Transverse colon (tissue), 4 donors: ENCODE data around the gene CCS.
"Not testable (repeated sequence)": the region's sequence is repeated elsewhere in the genome, so short reads cannot be mapped to it uniquely, and the experiment has no call there.

ENCODE experiments used
- CTCF ChIP-seq, 5 experiments: fragments of 200-600 bp in 3 of 5; fragments of 450-650 bp in 2 of 5; sonication (generic) in 3 of 5; IDR thresholded peaks; 1 replicate in 2 of 5; 2 replicates in 3 of 5; pipeline ENCODE4 v1.5.1; 2016 to 2017; ENCODE audit warnings: antibody characterized with exemption in 5 of 5, inconsistent platforms in 3 of 5, mild to moderate bottlenecking in 2 of 5, moderate library complexity in 1 of 5
- EP300 ChIP-seq: sonication (generic); formaldehyde crosslinking; IDR thresholded peaks from one replicate; pipeline ENCODE4 v1.6.1; 2017; ENCODE audit warnings: antibody characterized with exemption, low read depth
- POLR2A ChIP-seq: fragments of 450-650 bp; IDR thresholded peaks from one replicate; pipeline ENCODE4 v1.6.1; 2016; ENCODE audit warnings: antibody characterized with exemption, mild to moderate bottlenecking, moderate library complexity
- POLR2AphosphoS5 ChIP-seq, 3 donors: sonication (generic); formaldehyde crosslinking; IDR thresholded peaks; one replicate each; pipeline ENCODE4 v1.6.1; 2016; ENCODE audit warnings: antibody characterized with exemption in 3 of 3

- TF ChIP-seq CTCF (IDR thresholded peaks at IDR 0.05); POLR2AphosphoS5 (IDR thresholded peaks at IDR 0.05); EP300; POLR2A: not testable (repeated sequence)
Observed at GRCh38 chr11:66585447-66585846, 7.5 kb upstream of the CCS start.
